Fibroblast of lung (primary cell): ENCODE results near the gene BARX2. TPM values are rescaled to one million over a fixed set of nuclear protein-coding genes. Genes with fewer than 3 reads are reported as not detected.

Source experiments
- DNase-seq, 2 donors: peaks; one replicate each; pipeline versions ENCODE4 v3.0.0 to v3.0.0-alpha.2; 2010; ENCODE audit warnings: low read depth in 2 of 2
- H2AFZ ChIP-seq: 2 replicates; pipeline ENCODE4 v1.5.1; 2012; ENCODE audit warnings: low read length, control low read depth, inconsistent platforms
- H3K27ac ChIP-seq: 2 replicates; pipeline ENCODE4 v1.5.1; 2011; ENCODE audit warnings: low read length, control low read depth; ENCODE audit not compliant: insufficient read depth
- H3K27me3 ChIP-seq: 2 replicates; pipeline ENCODE4 v1.5.1; 2011; ENCODE audit warnings: mild to moderate bottlenecking, low read length; ENCODE audit not compliant: control insufficient read depth, insufficient read depth
- H3K36me3 ChIP-seq: 2 replicates; pipeline ENCODE4 v1.5.1; 2011; ENCODE audit warnings: low read length; ENCODE audit not compliant: control insufficient read depth, insufficient read depth
- H3K4me1 ChIP-seq: 2 replicates; pipeline ENCODE4 v1.5.1; 2011; ENCODE audit warnings: low read length; ENCODE audit not compliant: control insufficient read depth, insufficient read depth; ENCODE audit errors: extremely low read depth
- H3K4me2 ChIP-seq: 2 replicates; pipeline ENCODE4 v1.5.1; 2011; ENCODE audit warnings: low read length, control low read depth; ENCODE audit not compliant: insufficient read depth; ENCODE audit errors: extremely low read depth
- H3K4me3 ChIP-seq, 4 experiments: fragments of 200-600 bp in 1 of 4; sonication (generic) in 1 of 4; replicated peaks in 1 of 4; 2 replicates each; pipeline ENCODE4 v1.5.1; 2011 to 2016; ENCODE audit warnings: low read length in 4 of 4, low read depth in 3 of 4, mild to moderate bottlenecking in 3 of 4, control low read depth in 2 of 4, inconsistent platforms in 1 of 4, mixed read lengths in 1 of 4; ENCODE audit not compliant: insufficient read depth in 1 of 4; ENCODE audit errors: control extremely low read depth in 1 of 4
- H3K79me2 ChIP-seq: 2 replicates; pipeline ENCODE4 v1.5.1; 2012; ENCODE audit warnings: mild to moderate bottlenecking, low read length, inconsistent platforms; ENCODE audit not compliant: control insufficient read depth, insufficient read depth
- H3K9ac ChIP-seq: 2 replicates; pipeline ENCODE4 v1.5.1; 2011; ENCODE audit warnings: mild to moderate bottlenecking, low read length, control low read depth; ENCODE audit not compliant: insufficient read depth
- H3K9me3 ChIP-seq: 2 replicates; pipeline ENCODE4 v1.5.1; 2012; ENCODE audit warnings: low read depth, low read length; ENCODE audit not compliant: control insufficient read depth, insufficient read depth
- H4K20me1 ChIP-seq: 2 replicates; pipeline ENCODE4 v1.5.1; 2011; ENCODE audit warnings: low read length; ENCODE audit not compliant: control insufficient read depth, insufficient read depth; ENCODE audit errors: extremely low read depth
- EZH2 ChIP-seq: IDR thresholded peaks from 2 replicates; pipeline ENCODE4 v1.5.1; 2012; ENCODE audit warnings: low read length, control low read depth, mild to moderate bottlenecking; ENCODE audit errors: missing control alignments
- polyA plus RNA-seq, 2 donors: library from polyadenylated mRNA; depleted of rRNA in 1 of 2; stranded (reverse) in 1 of 2; unstranded in 1 of 2; fragments of >200 nt; gene quantifications; 2 replicates each; pipeline ENCODE4 v1.2.1, GENCODE V29; 2011 to 2012; ENCODE audit warnings: missing spikeins in 1 of 2
- total RNA-seq: library from RNA; depleted of rRNA; stranded (reverse); fragments of >200 nt; gene quantifications from 2 replicates; pipeline ENCODE4 v1.2.1, GENCODE V29; 2014
- TF ChIP-seq, protein P1 (sequence below), 2 donors: IDR thresholded peaks in 1 of 2; conservative IDR thresholded peaks in 1 of 2; 1 replicate in 1 of 2; 2 replicates in 1 of 2; pipeline ENCODE4 v1.5.1; 2011 to 2012; ENCODE audit warnings: low read length in 2 of 2, control low read depth in 1 of 2, inconsistent platforms in 1 of 2, low read depth in 1 of 2, mild to moderate bottlenecking in 1 of 2

Gene BARX2
- total and polyA plus RNA-seq, 2 donors (not counting 1 experiment from before 2014, with no cell fraction given): not detected

DNA sequence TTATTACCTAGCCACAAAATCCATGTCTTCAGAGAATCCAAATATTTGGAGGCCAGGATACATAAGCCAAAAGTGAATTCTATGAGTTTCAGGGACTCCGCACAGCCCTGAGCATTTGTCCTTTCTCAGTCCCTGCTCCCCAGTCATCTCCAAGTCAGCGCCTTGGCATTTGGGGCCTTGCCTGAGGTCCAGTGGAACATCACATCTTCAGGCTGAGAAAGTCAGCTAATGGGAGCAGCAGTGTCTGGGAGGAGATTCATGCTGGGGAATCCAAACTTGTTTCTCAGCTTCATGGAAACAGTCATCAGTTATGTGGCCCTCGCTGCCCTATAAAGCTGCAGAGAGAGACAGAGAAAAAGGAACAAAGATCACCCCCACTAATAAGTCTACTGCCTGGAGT is 70.9 kb downstream of the BARX2 start:
- no peak overlapping the region for H3K9ac ChIP-seq
- H3K4me1 ChIP-seq: no peaks in the 10 kb centered on the region
- no peak overlapping the region for H3K4me3 ChIP-seq
- no peak for DNase-seq
- no peaks in the 10 kb centered on the region for H3K9me3 ChIP-seq
- no peaks in the 10 kb centered on the region for H3K79me2 ChIP-seq
- TF ChIP-seq, protein P1, sequence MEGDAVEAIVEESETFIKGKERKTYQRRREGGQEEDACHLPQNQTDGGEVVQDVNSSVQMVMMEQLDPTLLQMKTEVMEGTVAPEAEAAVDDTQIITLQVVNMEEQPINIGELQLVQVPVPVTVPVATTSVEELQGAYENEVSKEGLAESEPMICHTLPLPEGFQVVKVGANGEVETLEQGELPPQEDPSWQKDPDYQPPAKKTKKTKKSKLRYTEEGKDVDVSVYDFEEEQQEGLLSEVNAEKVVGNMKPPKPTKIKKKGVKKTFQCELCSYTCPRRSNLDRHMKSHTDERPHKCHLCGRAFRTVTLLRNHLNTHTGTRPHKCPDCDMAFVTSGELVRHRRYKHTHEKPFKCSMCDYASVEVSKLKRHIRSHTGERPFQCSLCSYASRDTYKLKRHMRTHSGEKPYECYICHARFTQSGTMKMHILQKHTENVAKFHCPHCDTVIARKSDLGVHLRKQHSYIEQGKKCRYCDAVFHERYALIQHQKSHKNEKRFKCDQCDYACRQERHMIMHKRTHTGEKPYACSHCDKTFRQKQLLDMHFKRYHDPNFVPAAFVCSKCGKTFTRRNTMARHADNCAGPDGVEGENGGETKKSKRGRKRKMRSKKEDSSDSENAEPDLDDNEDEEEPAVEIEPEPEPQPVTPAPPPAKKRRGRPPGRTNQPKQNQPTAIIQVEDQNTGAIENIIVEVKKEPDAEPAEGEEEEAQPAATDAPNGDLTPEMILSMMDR (conservative IDR thresholded peaks at IDR 0.05 in 1 of 2, IDR thresholded peaks at IDR 0.05 in 1 of 2; ENCODE audit: low read depth in 1 of 2, low read length in 2 of 2): no peak
- TF ChIP-seq EZH2: no peak
- no peaks in the 10 kb centered on the region for H3K27me3 ChIP-seq
- H3K4me2 ChIP-seq: no peak overlapping the region
- H2AFZ ChIP-seq: no peak overlapping the region
- H4K20me1 ChIP-seq: no peaks in the 10 kb centered on the region
- no peak overlapping the region for H3K27ac ChIP-seq
- H3K36me3 ChIP-seq: no peaks in the 10 kb centered on the region

DNA sequence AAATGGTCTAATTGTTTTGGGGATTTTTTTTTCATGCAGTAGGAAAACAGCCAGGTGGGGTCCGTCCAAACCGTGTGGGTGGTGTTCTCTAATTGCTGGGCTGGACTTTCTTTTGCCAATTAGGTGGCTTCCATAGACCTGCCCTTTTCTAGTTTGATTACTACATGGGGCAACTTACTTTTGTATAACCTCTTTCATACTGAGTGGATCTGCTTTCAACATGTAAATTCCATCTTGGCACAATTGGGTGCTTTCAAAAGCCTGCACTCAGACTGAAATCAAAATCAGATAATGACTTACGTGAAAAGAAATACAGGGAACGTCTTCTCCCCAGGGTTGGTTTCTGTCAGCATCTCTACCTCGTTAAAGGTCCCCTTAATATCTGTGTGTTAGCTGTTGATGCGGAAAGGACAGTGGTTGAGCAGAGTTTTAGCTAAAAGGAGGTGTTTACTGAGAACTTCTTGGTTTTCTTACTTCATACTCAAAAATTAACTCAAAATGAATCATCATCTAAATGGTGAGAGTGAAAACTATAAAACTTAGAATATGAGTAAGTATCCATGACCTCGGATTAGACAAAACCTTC is 72.1 kb downstream of the BARX2 start:
- Histone ChIP-seq H3K36me3 (no peaks in the 10 kb centered on the region), H2AFZ (no peak overlapping the region), H3K27me3 (no peaks in the 10 kb centered on the region), H3K27ac (no peak overlapping the region), H3K4me3 (no peak overlapping the region), H3K4me2 (no peak overlapping the region), H3K9ac (no peak overlapping the region), H3K79me2 (no peaks in the 10 kb centered on the region), H3K9me3 (no peaks in the 10 kb centered on the region), H4K20me1 (no peaks in the 10 kb centered on the region), H3K4me1 (no peaks in the 10 kb centered on the region)
- DNase-seq: no peak
- TF ChIP-seq EZH2: no peak
- TF ChIP-seq, protein P1 (conservative IDR thresholded peaks at IDR 0.05 in 1 of 2, IDR thresholded peaks at IDR 0.05 in 1 of 2; ENCODE audit: low read depth in 1 of 2, low read length in 2 of 2): no peak

DNA sequence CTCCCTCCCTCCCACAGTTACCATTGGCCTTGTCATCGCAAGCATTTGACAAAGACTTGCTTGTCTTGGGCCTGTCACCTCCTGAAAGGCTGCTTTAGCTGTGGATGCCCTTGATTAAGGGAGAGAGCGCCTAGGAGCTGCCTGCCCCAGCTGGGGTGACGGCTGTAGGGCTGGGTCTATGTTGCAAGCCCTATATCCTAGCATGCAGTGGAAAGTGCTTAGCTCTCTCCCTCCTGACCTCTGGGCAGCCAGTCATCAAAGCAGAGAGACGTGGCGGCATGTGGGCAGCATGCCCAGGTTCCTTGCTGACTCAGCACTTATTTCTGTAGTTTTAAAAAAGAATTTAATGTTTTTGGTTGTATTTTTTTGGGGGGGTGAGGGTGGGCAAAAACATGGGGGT is 75.9 kb downstream of the BARX2 start:
- H2AFZ ChIP-seq: no peak overlapping the region
- no peaks in the 10 kb centered on the region for H3K36me3 ChIP-seq
- no peaks in the 10 kb centered on the region for H4K20me1 ChIP-seq
- no peak overlapping the region for H3K27ac ChIP-seq
- H3K79me2 ChIP-seq: no peaks in the 10 kb centered on the region
- H3K9ac ChIP-seq: no peak overlapping the region
- H3K4me2 ChIP-seq: no peak overlapping the region
- no peak for DNase-seq
- TF ChIP-seq EZH2: no peak
- TF ChIP-seq, protein P1 (conservative IDR thresholded peaks at IDR 0.05 in 1 of 2, IDR thresholded peaks at IDR 0.05 in 1 of 2; ENCODE audit: low read depth in 1 of 2, low read length in 2 of 2): no peak
- no peak overlapping the region for H3K4me3 ChIP-seq
- H3K27me3 ChIP-seq: no peaks in the 10 kb centered on the region
- no peaks in the 10 kb centered on the region for H3K4me1 ChIP-seq
- no peaks in the 10 kb centered on the region for H3K9me3 ChIP-seq
